ENCODE data around the gene DUSP23.

GRCh38 chr1:159775716-159776115, 5.0 kb upstream of the DUSP23 start:
- no peak for TF ChIP-seq POLR2AphosphoS5 (IDR thresholded peaks at IDR 0.05)
- TF ChIP-seq, protein P1, sequence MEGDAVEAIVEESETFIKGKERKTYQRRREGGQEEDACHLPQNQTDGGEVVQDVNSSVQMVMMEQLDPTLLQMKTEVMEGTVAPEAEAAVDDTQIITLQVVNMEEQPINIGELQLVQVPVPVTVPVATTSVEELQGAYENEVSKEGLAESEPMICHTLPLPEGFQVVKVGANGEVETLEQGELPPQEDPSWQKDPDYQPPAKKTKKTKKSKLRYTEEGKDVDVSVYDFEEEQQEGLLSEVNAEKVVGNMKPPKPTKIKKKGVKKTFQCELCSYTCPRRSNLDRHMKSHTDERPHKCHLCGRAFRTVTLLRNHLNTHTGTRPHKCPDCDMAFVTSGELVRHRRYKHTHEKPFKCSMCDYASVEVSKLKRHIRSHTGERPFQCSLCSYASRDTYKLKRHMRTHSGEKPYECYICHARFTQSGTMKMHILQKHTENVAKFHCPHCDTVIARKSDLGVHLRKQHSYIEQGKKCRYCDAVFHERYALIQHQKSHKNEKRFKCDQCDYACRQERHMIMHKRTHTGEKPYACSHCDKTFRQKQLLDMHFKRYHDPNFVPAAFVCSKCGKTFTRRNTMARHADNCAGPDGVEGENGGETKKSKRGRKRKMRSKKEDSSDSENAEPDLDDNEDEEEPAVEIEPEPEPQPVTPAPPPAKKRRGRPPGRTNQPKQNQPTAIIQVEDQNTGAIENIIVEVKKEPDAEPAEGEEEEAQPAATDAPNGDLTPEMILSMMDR (IDR thresholded peaks at IDR 0.05) = no peak
